Naive thymus-derived CD4-positive, alpha-beta T cell (primary cell): ENCODE measurements around the gene SNX1. TPM values are rescaled to one million over a fixed set of nuclear protein-coding genes. Genes with fewer than 3 reads are reported as not detected.

Source experiments
- ATAC-seq: fragments of 150-1000 bp; cut with Tn5 transposase; 2 replicates; pipeline ENCODE4 v1.10.0; 2021; ENCODE audit warnings: mild to moderate bottlenecking, moderate library complexity
- CTCF ChIA-PET: fragments of 350-600 bp; sonication (Branson Sonifier 250); formaldehyde crosslinking; loops from one replicate; lab custom pipeline; 2021; ENCODE audit warnings: antibody characterized with exemption; lab: Charles Lee
- POLR2A ChIA-PET: fragments of 350-600 bp; sonication (Branson Sonifier 250); formaldehyde crosslinking; loops from one replicate; lab custom pipeline; 2021; ENCODE audit warnings: antibody characterized with exemption, inconsistent platforms; lab: Charles Lee
- DNase-seq, 9 donors: peaks; one replicate each; pipeline versions ENCODE4 v3.0.0 to v3.0.0-alpha.2; 2020 to 2022; ENCODE audit warnings: mixed read lengths in 1 of 9
- H3K27ac ChIP-seq: one replicate; pipeline ENCODE4 v1.7.0; 2013; ENCODE audit warnings: mild to moderate bottlenecking, low read depth, low read length, moderate library complexity
- H3K27me3 ChIP-seq, 2 donors: one replicate each; pipeline ENCODE4 v1.7.0; 2013; ENCODE audit warnings: low read length in 2 of 2, mild to moderate bottlenecking in 2 of 2, moderate library complexity in 2 of 2; ENCODE audit not compliant: control insufficient read depth in 2 of 2, insufficient read depth in 2 of 2
- H3K36me3 ChIP-seq, 3 experiments: 1 replicate in 2 of 3; 2 replicates in 1 of 3; pipeline ENCODE4 v1.7.0; 2013; ENCODE audit warnings: low read length in 3 of 3, mild to moderate bottlenecking in 3 of 3, moderate library complexity in 1 of 3; ENCODE audit not compliant: insufficient read depth in 3 of 3, control insufficient read depth in 2 of 3
- H3K4me1 ChIP-seq, 2 donors: one replicate each; pipeline ENCODE4 v1.7.0; 2013; ENCODE audit warnings: low read length in 2 of 2, mild to moderate bottlenecking in 2 of 2, moderate library complexity in 1 of 2; ENCODE audit not compliant: control insufficient read depth in 2 of 2, insufficient read depth in 2 of 2
- H3K4me3 ChIP-seq: 2 replicates; pipeline ENCODE4 v1.7.0; 2013; ENCODE audit warnings: mild to moderate bottlenecking, low read length
- H3K9me3 ChIP-seq, 3 experiments: 1 replicate in 2 of 3; 2 replicates in 1 of 3; pipeline ENCODE4 v1.7.0; 2013; ENCODE audit warnings: low read length in 3 of 3; ENCODE audit not compliant: control insufficient read depth in 2 of 3
- H3K27ac Mint-ChIP-seq, 9 donors: one replicate each; pipeline ENCODE4 v1.8.0; 2020 to 2022; ENCODE audit warnings: mixed read lengths in 9 of 9, mild to moderate bottlenecking in 8 of 9, moderate library complexity in 5 of 9, inconsistent platforms in 2 of 9
- H3K27me3 Mint-ChIP-seq, 5 donors: one replicate each; pipeline ENCODE4 v1.8.0; 2021 to 2022; ENCODE audit warnings: mixed read lengths in 5 of 5, mild to moderate bottlenecking in 1 of 5
- H3K36me3 Mint-ChIP-seq, 5 donors: one replicate each; pipeline ENCODE4 v1.8.0; 2020 to 2022; ENCODE audit warnings: mixed read lengths in 5 of 5, mild to moderate bottlenecking in 3 of 5, inconsistent platforms in 1 of 5
- H3K4me1 Mint-ChIP-seq, 7 donors: one replicate each; pipeline ENCODE4 v1.8.0; 2020 to 2022; ENCODE audit warnings: mixed read lengths in 7 of 7, mild to moderate bottlenecking in 3 of 7, inconsistent platforms in 1 of 7
- H3K4me3 Mint-ChIP-seq, 10 donors: one replicate each; pipeline ENCODE4 v1.8.0; 2020 to 2022; ENCODE audit warnings: mild to moderate bottlenecking in 10 of 10, mixed read lengths in 10 of 10, moderate library complexity in 6 of 10, inconsistent platforms in 2 of 10
- H3K9me3 Mint-ChIP-seq, 11 donors: one replicate each; pipeline ENCODE4 v1.8.0; 2020 to 2022; ENCODE audit warnings: mixed read lengths in 11 of 11, mild to moderate bottlenecking in 4 of 11, inconsistent platforms in 1 of 11, moderate library complexity in 1 of 11
- intact Hi-C, 2 donors: fragments of 100-400 bp; cut with micrococcal nuclease; formaldehyde crosslinking; loops; one replicate each; pipeline ENCODE4 v1.15.1; 2023
- polyA plus RNA-seq, 2 donors: library from polyadenylated mRNA; unstranded; fragments of 300-500 nt; fragmentation: Illumina TruSeq; gene quantifications; one replicate each; pipeline ENCODE4 v1.2.3, GENCODE V29; 2021
- total RNA-seq, 6 experiments: library from RNA in 5 of 6; stranded (reverse) in 5 of 6; gene quantifications; 1 replicate in 5 of 6; 2 replicates in 1 of 6; pipeline ENCODE4 v1.2.3 and lab custom pipeline; 2021 to 2026

Gene SNX1
- total and polyA plus RNA-seq, 7 experiments from 2014 or later = 61.3 to 161 (median 120) TPM

DNA sequence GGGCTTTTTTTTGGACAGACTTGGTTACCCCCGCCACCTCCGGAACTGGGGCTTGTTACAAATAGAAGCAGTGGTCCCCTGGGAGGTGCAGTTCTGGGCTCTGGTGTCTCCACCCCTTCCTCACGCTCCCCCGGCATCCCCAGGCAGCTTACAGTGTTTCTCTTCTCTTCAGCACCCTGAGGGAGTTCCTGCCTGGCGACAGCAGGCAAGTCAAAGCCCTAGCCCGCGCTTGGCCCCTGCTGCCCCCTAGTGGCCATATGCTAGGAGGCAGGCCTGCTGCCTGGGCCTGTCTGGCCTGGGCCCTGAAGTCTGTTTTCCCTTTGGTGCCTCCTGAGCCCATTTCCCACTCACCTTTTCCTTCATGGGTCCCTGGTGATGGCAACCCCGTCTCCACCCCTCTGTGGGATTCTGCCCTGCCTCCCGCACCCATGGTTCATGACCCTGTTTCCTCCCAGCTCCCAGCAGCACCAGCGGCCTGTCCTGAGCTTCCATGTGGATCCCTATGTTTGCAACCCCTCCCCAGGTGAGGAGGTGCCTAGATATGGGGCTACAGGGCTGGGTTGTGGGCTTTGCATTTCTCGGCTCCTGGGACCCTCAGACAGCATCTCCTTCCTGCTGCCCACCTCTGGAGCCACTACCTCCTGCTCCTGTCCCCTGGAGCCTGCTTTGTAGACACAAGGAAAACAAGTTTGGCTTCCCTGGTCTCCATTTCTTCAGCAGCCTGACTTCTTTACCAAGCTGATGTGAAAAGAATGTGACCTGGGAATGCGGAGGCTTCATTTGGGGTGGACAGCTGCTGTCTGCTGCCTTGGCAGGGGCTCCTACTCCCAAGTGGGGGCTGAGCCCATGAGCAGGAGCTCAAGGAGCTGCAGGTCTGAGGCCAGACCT lies 57.9 kb downstream of the SNX1 start:
- Mint-ChIP-seq H3K36me3 (peaks cover 3 to 24% (median 14%) of the 10 kb centered on the region in 5 donors), H3K27ac (peak overlapping the region in 6 of 9 donors; percentile 14 to 74 (median 31)), H3K27me3 (peaks cover 0 to 16% (median 8%) of the 10 kb centered on the region in 5 donors), H3K4me1 (peaks cover 30 to 48% (median 39%) of the 10 kb centered on the region in 7 donors), H3K9me3 (no peaks in the 10 kb centered on the region), H3K4me3 (peak overlapping the region; percentile 60 to 85 (median 79))
- intact Hi-C loops = loop anchor here (1.0 to 10.0 kb wide), 10 partner anchors 10 to 674 kb away; partner anchors contain the start of genes HERC1 (in 2 of the 2), PPIB (in 2 of the 2), PIF1 (in 1 of the 2) and SNX1 (in 1 of the 2)
- Histone ChIP-seq H3K4me3 (peak overlapping the region; percentile 34), H3K27ac (peak overlapping the region; percentile 25), H3K36me3 (peaks cover 9 to 49% (median 12%) of the 10 kb centered on the region in 3 experiments), H3K27me3 (peaks cover 0 to 4% of the 10 kb centered on the region in 2 donors), H3K9me3 (no peaks in the 10 kb centered on the region), H3K4me1 (peaks cover 10 to 21% of the 10 kb centered on the region in 2 donors)
- ChIA-PET POLR2A (interaction anchor here (0.6 to 6.0 kb wide), 4 partner anchors 9 to 238 kb away, joined by 3 to 55 read pairs (median 4); partner anchors contain the start of gene PPIB), CTCF (interaction anchor here (0.6 to 3.4 kb wide), 7 partner anchors 9 to 624 kb away, joined by 3 to 11 read pairs (median 3); partner anchors contain the start of gene PPIB)
- peak; percentile 97 for ATAC-seq
- peak; percentile 77 to 96 (median 88) for DNase-seq

DNA sequence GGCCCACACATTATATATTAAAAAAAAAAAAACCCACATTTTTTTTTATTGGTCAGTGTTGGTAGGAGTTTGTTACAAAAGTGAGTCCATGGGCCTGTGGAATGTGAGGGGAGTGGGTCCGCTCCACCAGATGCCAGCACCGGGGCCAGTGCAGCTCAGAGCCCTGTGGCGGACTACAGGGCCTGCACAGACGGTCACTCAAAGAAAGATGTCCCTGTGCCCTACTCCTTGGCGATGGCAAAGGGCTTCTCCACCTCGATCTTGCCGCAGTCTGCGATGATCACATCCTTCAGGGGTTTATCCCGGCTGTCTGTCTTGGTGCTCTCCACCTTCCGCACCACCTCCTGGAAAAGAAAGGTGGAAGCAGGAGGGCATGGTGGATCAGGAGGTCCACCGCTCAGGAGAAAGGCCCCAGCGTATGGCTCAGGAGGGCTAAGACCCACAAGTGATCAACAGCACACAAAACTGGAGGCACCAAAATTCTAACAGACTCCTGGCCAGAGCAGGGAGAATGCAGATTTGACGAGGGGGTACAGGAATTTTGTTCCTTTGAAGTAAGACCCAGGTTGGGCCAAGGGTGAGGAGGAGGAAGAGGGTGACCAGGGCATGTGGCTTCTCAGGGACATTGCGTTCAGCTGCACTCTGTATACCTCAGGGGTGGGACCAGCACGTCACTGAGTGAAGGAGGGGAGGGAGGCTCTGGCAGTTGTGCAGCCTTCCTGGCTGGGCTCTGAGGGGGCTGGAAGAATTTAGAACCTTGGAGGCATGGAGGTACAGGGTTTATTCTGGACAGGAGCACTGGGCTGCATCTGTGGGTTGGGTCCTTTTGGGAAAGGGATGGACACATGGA lies 60.2 kb downstream of the SNX1 start:
- POLR2A ChIA-PET = no interaction called here
- Histone ChIP-seq H3K4me3 (no peak overlapping the region), H3K9me3 (no peaks in the 10 kb centered on the region), H3K4me1 (peaks cover 13 to 22% of the 10 kb centered on the region in 2 donors), H3K36me3 (peaks cover 19 to 65% (median 21%) of the 10 kb centered on the region in 3 experiments), H3K27ac (no peak overlapping the region), H3K27me3 (peaks cover 0 to 4% of the 10 kb centered on the region in 2 donors)
- Mint-ChIP-seq H3K4me3 (no peak overlapping the region), H3K9me3 (no peaks in the 10 kb centered on the region), H3K36me3 (peaks cover 13 to 32% (median 25%) of the 10 kb centered on the region in 5 donors), H3K4me1 (peaks cover 28 to 46% (median 44%) of the 10 kb centered on the region in 7 donors), H3K27me3 (peaks cover 0 to 9% (median 5%) of the 10 kb centered on the region in 5 donors), H3K27ac (peak overlapping the region in 2 of 9 donors; percentile 7)
- CTCF ChIA-PET = interaction anchor here (3.4 kb wide), 1 partner anchor 7 kb away, joined by 11 read pairs; the partner anchor contains the start of gene PPIB
- intact Hi-C loops = loop anchor here in 1 of 2 donors (10.0 kb wide), 1 partner anchor 551 kb away; no protein-coding TSS in a partner anchor
- DNase-seq (no peak), ATAC-seq (no peak)

DNA sequence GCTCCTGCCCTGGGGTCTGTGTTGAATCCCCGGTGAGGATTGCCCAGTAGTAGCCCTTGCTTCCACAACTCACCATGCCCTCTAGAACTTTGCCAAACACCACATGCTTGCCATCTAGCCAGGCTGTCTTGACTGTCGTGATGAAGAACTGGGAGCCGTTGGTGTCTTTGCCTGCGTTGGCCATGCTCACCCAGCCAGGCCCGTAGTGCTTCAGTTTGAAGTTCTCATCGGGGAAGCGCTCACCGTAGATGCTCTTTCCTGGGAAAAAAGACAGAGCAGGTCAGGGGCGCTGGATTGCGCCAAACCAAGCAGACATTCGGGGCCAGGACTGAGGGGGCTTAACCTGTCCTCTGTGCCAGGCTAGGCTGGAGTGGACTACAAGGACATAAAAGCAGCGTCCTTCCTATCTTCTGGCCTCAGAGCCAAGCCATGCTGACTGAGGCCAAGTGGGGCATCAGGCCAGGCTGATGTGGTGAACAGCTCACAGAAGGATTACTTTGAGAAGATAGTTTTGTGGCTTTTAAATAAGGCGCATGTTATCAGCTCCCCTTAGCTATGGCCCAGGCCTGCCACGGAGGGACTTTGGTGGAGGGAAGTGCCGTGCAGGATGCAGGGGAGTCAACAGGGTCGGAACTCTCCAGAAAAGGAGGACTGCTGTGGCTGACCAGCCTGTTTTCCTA lies 61.0 kb downstream of the SNX1 start:
- Histone ChIP-seq H3K4me3 (no peak overlapping the region), H3K27me3 (peaks cover 0 to 4% of the 10 kb centered on the region in 2 donors), H3K9me3 (no peaks in the 10 kb centered on the region), H3K4me1 (peaks cover 19 to 27% of the 10 kb centered on the region in 2 donors), H3K27ac (no peak overlapping the region), H3K36me3 (peaks cover 19 to 65% (median 21%) of the 10 kb centered on the region in 3 experiments)
- ATAC-seq (no peak), DNase-seq (no peak)
- Mint-ChIP-seq H3K9me3 (no peaks in the 10 kb centered on the region), H3K36me3 (peaks cover 13 to 35% (median 27%) of the 10 kb centered on the region in 5 donors), H3K4me1 (peaks cover 30 to 46% (median 43%) of the 10 kb centered on the region in 7 donors), H3K4me3 (peak overlapping the region in 1 of 10 donors; percentile 53), H3K27me3 (peaks cover 0 to 9% (median 4%) of the 10 kb centered on the region in 5 donors), H3K27ac (peak overlapping the region in 3 of 9 donors; percentile 16 to 38 (median 25))
- ChIA-PET CTCF (no interaction called here), POLR2A (interaction anchor here (1.3 to 1.6 kb wide), 2 partner anchors 9 to 16 kb away, joined by 3 read pairs; no protein-coding TSS in a partner anchor)
- intact Hi-C loops = loop anchor here in 1 of 2 donors (10.0 kb wide), 1 partner anchor 552 kb away; no protein-coding TSS in a partner anchor

DNA sequence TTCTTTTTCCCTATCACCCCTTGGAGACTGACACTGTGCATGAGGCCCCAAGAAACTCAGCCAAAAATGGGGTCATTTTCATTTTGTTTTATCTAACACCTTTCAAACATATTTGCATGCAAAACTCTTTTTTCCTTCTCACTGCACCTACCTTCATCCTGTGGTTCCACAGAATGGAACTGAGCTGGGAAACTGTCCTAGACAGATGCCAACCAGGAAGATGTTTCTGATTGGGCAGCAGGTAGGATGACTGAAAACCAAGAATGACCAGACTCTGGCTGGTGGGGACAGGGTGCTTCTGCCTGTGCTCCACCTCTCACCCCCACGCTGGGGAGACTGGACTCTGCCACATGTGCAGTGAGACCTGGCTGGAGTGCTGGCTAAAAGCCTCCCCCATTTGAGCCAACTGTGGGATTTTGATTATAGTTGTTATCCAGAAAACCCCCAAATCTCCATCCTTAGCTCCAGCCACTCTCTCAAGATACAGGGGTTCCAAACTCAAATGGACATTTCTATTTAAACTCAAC lies 61.9 kb downstream of the SNX1 start:
- POLR2A ChIA-PET = interaction anchor here (1.3 to 1.6 kb wide), 3 partner anchors 10 to 62 kb away, joined by 3 to 4 read pairs (median 3); partner anchors contain the start of gene SNX1
- Histone ChIP-seq H3K4me3 (no peak overlapping the region), H3K9me3 (no peaks in the 10 kb centered on the region), H3K27ac (no peak overlapping the region), H3K4me1 (peaks cover 19 to 30% of the 10 kb centered on the region in 2 donors), H3K27me3 (no peaks in the 10 kb centered on the region), H3K36me3 (peaks cover 19 to 68% (median 21%) of the 10 kb centered on the region in 3 experiments)
- Mint-ChIP-seq H3K9me3 (no peaks in the 10 kb centered on the region), H3K27me3 (peaks cover 0 to 7% (median 4%) of the 10 kb centered on the region in 5 donors), H3K4me1 (peaks cover 34 to 49% (median 44%) of the 10 kb centered on the region in 7 donors), H3K36me3 (peaks cover 13 to 41% (median 30%) of the 10 kb centered on the region in 5 donors), H3K4me3 (no peak overlapping the region), H3K27ac (peak overlapping the region in 1 of 9 donors; percentile 73)
- CTCF ChIA-PET = no interaction called here
- DNase-seq = no peak
- no peak for ATAC-seq
- intact Hi-C loops = loop anchor here in 1 of 2 donors (10.0 kb wide), 1 partner anchor 553 kb away; no protein-coding TSS in a partner anchor

DNA sequence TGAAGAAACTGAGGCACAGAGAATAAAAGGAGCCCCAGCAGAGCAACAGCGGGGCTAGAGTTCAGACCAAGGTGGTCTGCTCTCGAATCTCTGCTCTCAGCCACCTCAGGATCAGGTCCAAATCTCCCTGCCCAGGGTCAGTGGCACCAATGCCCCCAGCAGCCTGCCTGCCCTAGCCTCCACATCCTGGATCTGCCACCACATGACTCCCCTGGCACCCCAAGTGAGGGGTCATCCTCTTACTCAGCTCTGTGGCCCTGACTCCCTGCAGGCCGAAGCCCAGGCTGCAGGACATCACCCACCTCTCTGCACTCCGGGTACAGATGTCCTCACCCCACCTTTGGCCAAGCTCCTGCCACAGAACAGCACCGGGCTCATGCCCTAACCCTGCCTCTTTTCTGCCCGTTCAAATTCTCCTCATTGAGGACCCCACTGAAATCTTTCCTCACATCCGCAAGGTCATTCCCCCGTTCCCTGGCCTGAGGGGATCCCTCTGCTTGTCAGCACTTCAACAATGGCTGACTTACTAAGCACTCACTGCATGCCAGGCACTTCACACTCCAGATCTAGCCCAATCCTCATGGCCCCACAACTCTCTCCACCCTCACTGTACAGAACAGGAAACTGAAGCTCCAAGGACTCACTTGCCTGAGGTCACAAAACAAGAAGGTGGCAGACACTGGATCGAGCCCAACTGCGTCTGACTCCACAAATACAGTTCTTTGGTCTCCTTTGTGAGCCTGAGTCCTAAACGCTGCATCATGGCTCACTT lies 62.8 kb downstream of the SNX1 start:
- CTCF ChIA-PET = interaction anchor here (0.5 kb wide), 1 partner anchor 503 kb away, joined by 3 read pairs; no protein-coding TSS in a partner anchor
- intact Hi-C loops = loop anchor here in 1 of 2 donors (10.0 kb wide), 1 partner anchor 554 kb away; no protein-coding TSS in a partner anchor
- POLR2A ChIA-PET = interaction anchor here (0.7 to 1.6 kb wide), 4 partner anchors 14 to 1583 kb away, joined by 3 to 4 read pairs (median 4); partner anchors contain the start of gene SNX1
- peaks cover 0 to 2% (median 1%) of the 10 kb centered on the region in 5 donors for H3K27me3 Mint-ChIP-seq
- Histone ChIP-seq H3K4me1 (peaks cover 12 to 24% of the 10 kb centered on the region in 2 donors), H3K27ac (no peak overlapping the region), H3K9me3 (no peaks in the 10 kb centered on the region), H3K27me3 (no peaks in the 10 kb centered on the region), H3K36me3 (peaks cover 19 to 69% (median 21%) of the 10 kb centered on the region in 3 experiments), H3K4me3 (no peak overlapping the region)
- H3K4me3 Mint-ChIP-seq = peak overlapping the region in 3 of 10 donors; percentile 12 to 57 (median 52)
- no peaks in the 10 kb centered on the region for H3K9me3 Mint-ChIP-seq
- peaks cover 13 to 39% (median 30%) of the 10 kb centered on the region in 5 donors for H3K36me3 Mint-ChIP-seq
- H3K4me1 Mint-ChIP-seq = peaks cover 34 to 45% (median 38%) of the 10 kb centered on the region in 7 donors
- H3K27ac Mint-ChIP-seq = peak overlapping the region in 8 of 9 donors; percentile 7 to 81 (median 68)
- ATAC-seq = no peak
- DNase-seq = no peak
